Activated T-helper 1 cell treated with Interleukin-2 at 50 U/mL for 16 hours (primary cell): ENCODE data around the gene CCSER1.
A peak's percentile ranks its signal among the peaks of the same experiment; 100 is the strongest.

Experiments
- DNase-seq: peaks from one replicate; pipeline ENCODE4 v3.0.0-alpha.2; 2020; ENCODE audit warnings: low read depth

CCSER1 gene

GRCh38 chr4:90127223-90127705 is at the start of gene CCSER1:
Gene CCSER1, plus strand, starts transcription at chr4:90127394.
- peak; percentile 14 for DNase-seq

DNA sequence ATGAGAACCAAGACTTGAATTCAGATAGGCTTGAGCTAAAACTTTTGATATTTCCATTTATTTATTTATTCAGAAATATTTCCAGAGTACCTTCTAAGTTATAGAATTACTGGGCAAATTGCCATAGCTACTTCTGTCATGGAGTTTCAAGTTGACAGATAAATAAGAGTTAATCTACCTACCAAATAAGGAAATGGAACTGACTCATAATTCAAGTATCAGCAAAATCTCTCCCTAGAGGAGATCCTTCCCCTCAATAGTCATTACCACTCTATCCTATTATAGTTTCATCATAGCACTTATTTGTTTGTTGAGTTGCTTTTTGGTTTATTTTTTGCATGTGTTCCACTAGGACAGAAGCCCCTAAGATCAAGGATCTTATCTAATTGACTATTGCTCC is 48.8 kb upstream of the CCSER1 start:
- no peak for DNase-seq

DNA sequence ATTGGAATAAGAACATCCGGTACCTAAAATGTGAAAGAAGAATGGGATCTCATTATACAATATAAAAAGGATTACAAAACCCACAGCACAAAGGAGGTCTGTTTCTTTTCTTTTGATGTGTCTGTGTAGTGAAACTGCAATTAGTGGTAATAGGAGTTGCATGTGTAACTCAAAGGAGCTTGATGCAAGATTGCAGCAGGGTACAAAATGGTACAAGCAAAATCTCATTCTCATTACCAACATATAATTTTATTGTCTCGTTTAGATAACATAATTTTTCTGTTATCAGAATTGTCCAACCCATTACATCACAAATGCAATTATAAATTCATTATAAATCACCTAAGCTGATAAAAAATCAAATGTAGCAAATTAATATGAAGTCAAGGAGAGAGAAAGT is 47.1 kb upstream of the CCSER1 start:
- DNase-seq: no peak

- DNase-seq: no peak
Observed at GRCh38 chr4:90081432-90082144, 45.6 kb upstream of the CCSER1 start.

DNA sequence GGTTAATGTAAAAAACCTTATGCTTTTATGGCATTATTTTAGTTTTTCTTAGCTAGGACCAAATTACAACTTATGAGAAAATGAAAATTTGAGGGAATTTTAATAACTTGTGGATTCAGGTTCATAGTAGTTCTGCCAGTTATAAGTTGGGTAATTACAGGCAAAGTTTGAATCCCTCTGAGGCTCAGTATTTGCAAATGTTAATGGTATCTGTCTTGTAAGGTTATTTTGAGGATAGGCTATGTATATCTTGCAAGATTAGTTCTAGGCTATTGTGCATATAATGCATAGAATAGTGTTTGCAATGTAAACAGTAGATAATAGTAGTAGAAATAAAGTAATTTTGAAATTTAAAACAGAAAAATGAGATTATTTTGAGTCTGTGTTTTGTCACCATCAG is 44.7 kb upstream of the CCSER1 start:
- no peak for DNase-seq

DNA sequence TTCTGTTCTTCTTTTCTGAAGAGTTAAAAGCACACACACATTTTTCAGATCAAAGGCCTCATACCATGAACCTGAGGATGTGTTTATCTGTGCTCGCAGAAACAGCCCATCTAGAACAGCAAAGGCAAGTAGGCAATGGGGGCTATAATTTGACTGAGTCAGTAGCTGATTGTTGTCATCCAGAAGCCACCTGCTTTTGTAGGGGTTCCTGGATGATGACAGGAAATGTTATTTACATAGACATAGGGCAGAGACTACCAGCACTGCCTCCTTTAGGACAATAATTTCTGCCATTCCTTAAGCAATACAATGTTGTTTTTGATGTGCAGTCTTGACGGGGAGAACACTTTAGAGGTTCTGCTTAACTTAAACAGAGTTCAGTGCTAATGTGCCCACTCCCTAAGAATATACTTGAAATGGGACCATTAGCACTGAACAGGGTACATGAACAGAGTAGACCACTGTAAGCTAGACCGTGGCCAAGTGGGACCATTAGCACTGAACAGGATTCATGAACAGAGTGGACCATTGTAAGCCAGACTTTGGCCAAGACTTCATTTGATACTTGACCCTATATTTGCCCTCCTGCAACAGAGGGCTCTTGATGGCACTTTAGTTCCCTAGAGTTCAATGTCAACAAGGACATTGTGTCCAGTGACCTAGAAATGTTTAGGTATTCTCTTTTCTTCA is 42.8 kb upstream of the CCSER1 start:
- no peak for DNase-seq

GRCh38 chr4:90084967-90085295 is 42.3 kb upstream of the CCSER1 start:
- no peak for DNase-seq

DNA sequence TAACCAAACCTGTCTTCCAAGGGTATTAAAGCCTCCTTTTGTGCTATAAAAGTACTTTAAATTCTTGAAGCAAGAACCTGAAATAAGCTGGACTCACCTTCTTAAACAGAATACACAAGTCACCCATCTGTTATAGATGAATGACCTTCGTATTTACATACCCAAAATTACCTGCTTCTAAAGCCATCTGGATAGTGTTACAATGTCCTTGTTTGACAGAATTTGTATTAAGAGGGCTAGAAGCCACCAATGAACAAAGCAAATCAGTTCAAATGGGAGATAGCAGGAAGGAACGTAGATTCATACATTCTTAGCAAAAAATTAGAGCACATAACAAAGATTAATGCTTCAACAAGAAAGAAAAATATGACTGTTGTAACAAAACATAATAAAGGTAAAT is 33.7 kb upstream of the CCSER1 start:
- DNase-seq: no peak

GRCh38 chr4:90095000-90095399 is 32.2 kb upstream of the CCSER1 start:
- DNase-seq: no peak

DNA sequence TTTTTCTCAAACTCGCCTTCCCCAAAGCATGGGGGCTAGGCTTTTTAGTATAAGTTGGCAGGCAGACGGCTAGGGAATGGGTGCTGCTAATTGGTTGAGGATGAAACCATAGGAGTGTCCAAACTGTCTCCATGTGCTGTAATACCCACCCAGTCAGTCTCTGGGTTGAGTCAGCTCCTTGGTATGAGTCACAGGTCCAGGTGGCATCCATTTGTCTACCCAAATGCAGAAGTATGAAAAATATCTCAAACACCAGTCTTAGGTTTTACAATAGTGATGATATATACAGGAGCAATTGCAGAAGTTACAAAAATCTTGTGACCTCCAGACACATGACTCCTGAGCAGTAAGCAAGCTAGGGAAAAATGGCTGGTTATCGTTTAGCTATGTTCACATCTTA is 27.4 kb upstream of the CCSER1 start:
- no peak for DNase-seq

DNA sequence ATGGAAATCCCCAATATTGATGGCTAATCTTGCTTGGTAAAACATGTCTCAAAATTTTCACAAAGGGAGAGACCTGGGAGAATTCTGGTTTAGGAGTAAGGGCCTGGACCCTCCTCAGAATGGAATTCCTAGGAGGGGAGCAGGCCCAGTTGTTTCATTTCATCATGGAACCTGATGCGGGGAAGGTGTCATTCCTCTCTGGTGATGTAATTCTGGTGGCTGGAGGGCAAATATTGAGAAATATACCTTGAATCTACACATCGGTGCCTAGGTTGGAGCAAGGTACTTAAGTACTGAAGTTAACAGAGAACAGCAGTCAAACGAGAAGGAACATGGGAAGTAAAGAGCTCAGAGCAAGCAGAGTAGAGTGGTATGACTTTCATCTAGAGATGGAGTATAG is 23.2 kb upstream of the CCSER1 start:
- DNase-seq: no peak

- DNase-seq: no peak
Observed at GRCh38 chr4:90105274-90105673, 21.9 kb upstream of the CCSER1 start.

- no peak for DNase-seq
Observed at GRCh38 chr4:90112715-90113114, 14.5 kb upstream of the CCSER1 start.

GRCh38 chr4:90113881-90114457 is 13.2 kb upstream of the CCSER1 start:
- DNase-seq: no peak

DNA sequence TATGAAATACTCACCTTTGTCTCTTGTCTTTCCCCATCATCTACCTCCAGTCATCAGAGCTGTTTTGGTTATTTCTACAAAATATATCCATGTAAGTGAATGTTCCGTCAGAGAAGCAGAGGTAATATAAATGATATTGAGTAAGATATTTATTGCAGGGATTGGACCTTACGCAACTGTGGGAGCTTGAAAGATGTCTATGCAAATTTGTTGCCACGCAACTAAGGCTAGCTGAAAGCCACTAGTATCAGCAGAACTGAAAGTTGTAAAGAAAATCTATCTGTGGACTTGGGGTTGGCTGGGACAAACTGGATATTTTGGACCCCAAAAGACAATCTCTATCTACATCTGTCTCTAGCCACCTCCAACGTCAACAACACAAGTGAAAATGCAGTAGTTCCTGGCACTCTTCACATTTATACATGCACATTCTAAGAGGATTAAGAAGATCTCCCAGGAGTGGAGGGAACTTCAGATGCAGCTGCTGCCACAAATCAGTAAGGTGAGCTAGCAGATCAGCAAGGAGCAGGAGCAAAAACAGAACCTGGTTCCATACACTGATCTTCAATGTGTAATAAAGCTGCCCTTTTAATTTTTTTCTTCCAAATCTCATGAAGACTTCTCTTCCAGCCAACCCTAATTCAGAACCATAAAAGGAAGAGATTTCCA is 8.5 kb upstream of the CCSER1 start:
- DNase-seq: no peak

- DNase-seq: no peak
Observed at GRCh38 chr4:90120037-90120436, 7.2 kb upstream of the CCSER1 start.

GRCh38 chr4:90120815-90121214 is 6.4 kb upstream of the CCSER1 start:
- DNase-seq: no peak

- no peak for DNase-seq
Observed at GRCh38 chr4:90121676-90122354, 5.4 kb upstream of the CCSER1 start.

DNA sequence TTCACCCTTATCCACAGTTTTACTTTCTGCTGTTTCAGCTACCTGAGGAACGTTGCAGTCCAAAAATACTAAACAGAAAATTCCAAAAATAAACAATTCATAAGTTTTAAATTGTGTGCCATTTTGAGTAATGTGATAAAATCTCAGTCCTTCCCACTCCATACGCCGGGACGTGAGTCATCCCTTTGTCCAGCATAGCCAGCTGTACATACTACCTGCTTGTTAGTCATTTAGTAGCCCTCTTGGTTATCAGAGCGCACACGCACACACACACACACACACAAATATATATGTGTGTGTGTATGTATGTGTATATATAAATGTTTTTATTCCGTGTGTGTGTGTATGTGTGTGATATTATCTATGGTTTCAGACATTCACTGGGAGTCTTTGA is 4.8 kb upstream of the CCSER1 start:
- DNase-seq: no peak

DNA sequence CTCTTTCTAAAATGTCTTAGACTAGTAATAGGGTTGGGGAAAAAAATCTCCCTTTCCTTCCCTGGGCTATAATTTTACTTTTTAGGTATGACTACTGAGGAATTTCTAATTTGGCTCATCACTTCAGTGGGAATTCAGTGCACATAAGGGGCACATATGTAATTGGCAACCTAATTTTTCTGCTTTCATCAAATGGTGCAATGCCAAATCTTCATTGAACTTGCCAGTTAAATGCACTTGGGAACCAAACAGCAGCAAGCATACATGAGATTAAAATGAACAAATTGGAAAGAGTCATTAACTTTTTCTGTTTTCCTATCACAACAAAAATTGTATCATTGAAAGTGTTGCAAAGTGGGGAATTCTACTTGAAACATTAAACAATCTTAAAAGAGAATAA is 2.9 kb upstream of the CCSER1 start:
- DNase-seq: no peak

DNA sequence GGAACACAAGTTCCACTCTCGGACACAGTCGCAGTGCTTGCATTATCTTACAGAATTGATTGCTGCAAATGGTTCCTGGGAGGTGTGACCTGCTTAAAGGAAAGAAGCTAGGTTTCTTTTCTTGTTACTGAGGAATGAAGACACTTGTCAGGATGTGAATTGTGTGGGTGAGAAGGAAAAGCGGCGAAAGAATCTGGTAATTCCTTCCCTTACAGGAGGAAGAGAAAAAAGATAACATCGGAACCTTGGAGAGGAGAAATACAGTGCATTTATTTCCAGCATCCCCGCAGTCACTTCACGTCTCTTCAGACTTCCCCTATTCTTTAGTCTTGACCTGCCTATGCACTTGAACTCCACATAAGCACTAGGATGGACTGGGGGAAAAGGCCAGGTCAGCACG is 389 bp upstream of the CCSER1 start:
- no peak for DNase-seq

DNA sequence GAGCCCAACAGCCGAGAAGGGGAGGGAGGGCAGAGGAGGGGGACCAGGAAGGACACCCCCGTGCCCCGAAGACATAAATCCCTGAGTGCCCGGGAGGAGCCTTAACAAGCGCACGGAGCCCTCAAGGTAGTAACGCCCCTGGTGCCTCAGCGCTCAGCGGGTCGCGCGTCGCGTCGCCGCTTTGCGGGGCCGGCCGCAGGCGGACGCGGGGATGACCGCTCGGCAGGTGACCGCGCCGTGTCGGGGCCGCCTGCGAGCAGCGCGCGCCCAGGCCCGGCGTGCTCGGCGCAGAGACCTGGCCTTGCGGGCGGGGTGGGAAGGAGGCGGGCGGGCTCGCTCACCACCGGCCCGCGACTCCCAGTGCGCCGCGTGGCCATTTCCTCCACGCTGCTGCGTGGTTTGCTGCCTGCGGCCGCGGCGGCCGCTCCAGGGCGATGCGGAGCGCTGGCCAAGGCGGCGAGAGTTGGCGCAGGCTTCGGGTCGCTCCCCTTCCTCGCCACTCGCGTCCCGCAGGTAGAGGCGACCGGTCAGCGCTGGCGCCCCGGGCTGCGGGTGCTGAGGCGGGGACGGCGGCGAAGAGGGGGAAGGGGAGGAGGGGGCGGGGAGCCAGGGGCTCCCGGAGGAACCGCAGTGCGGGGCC is 632 bp downstream of the CCSER1 start:
- no peak for DNase-seq
